Mammary epithelial cell (primary cell): Measurements from ENCODE around the gene FTCDNL1.

ENCODE experiments used
- EZH2 ChIP-seq: IDR thresholded peaks from 2 replicates; pipeline ENCODE4 v1.6.1; 2012; ENCODE audit warnings: low read length, inconsistent platforms, borderline replicate concordance
- TF ChIP-seq, protein P1 (sequence below), 2 donors: IDR thresholded peaks in 1 of 2; conservative IDR thresholded peaks in 1 of 2; 2 replicates each; pipeline ENCODE4 v1.5.1; 2011 to 2012; ENCODE audit warnings: inconsistent platforms in 2 of 2, low read length in 2 of 2, mild to moderate bottlenecking in 2 of 2, control low read depth in 1 of 2, low read depth in 1 of 2; ENCODE audit not compliant: insufficient read depth in 1 of 2; ENCODE audit errors: extremely low read depth in 1 of 2

- TF ChIP-seq, protein P1, sequence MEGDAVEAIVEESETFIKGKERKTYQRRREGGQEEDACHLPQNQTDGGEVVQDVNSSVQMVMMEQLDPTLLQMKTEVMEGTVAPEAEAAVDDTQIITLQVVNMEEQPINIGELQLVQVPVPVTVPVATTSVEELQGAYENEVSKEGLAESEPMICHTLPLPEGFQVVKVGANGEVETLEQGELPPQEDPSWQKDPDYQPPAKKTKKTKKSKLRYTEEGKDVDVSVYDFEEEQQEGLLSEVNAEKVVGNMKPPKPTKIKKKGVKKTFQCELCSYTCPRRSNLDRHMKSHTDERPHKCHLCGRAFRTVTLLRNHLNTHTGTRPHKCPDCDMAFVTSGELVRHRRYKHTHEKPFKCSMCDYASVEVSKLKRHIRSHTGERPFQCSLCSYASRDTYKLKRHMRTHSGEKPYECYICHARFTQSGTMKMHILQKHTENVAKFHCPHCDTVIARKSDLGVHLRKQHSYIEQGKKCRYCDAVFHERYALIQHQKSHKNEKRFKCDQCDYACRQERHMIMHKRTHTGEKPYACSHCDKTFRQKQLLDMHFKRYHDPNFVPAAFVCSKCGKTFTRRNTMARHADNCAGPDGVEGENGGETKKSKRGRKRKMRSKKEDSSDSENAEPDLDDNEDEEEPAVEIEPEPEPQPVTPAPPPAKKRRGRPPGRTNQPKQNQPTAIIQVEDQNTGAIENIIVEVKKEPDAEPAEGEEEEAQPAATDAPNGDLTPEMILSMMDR (conservative IDR thresholded peaks at IDR 0.05 in 1 of 2, IDR thresholded peaks at IDR 0.05 in 1 of 2; ENCODE audit: extremely low read depth in 1 of 2, insufficient read depth in 1 of 2, low read depth in 1 of 2, low read length in 2 of 2) = no peak
- no peak for TF ChIP-seq EZH2
Observed at GRCh38 chr2:199749571-199749970, 101.4 kb downstream of the FTCDNL1 start.
